Glomerular endothelial cell (primary cell): ENCODE measurements around the gene C21orf58. TPM values are rescaled to one million over a fixed set of nuclear protein-coding genes. Genes with fewer than 3 reads are reported as not detected.

ENCODE experiments used
- DNase-seq: peaks from one replicate; pipeline ENCODE4 v3.0.0-alpha.2; 2011; ENCODE audit warnings: low read depth, low spot score; ENCODE audit errors: extremely low read depth
- total RNA-seq: library from RNA; depleted of rRNA; stranded (reverse); fragments of >200 nt; gene quantifications from 2 replicates; pipeline ENCODE4 v1.2.3, GENCODE V29; 2015

The C21orf58 gene
- total RNA-seq, 1 donor from 2014 or later, result 4.1 TPM

DNA sequence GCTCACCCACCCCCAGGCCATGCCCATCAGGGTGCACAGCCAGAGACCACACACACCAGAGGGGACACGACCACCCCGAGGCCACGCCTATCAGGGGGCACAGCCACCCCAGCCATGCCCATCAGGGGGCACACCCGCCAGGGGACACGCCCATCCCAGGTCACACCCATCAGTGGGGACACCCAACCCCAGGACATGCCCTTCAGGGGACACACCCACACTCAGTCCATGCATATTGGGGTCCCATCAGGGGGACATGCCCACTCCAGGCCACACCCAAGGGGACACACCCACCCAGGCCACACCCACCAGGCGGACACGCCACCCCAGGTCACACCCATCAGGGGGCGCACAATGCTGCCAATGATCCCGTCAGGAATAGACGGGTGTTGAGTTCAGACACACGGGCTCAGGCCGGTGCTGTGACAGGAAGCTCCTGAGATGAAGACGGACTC, 59.0 kb downstream of the C21orf58 start:
- no peak for DNase-seq

GRCh38 chr21:46264046-46264689, 59.5 kb downstream of the C21orf58 start:
- no peak for DNase-seq

DNA sequence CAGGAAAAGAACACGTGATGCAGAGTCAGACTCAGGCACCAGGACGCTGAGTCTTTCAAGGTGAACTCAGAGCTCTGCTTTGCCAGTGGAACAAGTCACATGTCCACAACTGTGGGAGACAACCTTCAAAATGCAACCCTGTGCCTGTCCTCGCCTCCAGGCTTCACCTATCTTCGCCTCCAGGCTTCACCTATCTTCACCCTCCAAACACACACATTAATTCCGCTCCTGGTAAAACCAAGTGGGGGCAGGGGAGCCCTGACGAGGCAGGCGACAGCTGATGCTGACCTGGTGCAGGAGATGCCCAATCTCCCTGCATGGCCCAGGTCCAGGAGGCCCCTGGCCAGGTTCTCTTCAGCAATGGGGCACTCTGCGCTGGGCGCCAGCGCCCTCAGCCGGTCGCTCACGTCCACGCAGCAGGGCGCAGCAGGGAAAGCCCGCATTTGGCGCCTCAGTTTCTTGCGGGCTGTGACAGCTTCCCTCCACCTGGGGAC, 67.1 kb downstream of the C21orf58 start:
- DNase-seq, result no peak

- no peak for DNase-seq
Measured at GRCh38 chr21:46255758-46256337, 67.8 kb downstream of the C21orf58 start.

DNA sequence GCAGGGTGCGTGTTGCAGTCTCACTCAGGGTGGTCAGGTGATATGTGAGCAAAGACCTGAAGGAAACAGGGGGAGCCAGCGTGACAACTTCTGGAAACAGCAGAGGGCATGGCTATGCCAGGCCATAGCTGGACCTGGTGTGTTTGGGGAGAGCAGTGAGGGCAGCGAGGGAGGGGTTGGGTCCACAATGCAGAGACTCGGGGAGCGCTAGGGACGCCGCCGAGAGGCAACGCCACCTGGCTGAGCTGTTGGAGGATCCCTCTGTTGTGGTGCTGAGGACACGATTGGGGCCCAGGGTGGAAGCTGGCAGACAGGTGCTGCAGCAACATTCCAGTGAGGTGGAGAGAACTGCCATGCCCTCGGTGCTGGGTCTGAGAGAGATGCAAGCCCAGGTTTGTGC, 68.5 kb downstream of the C21orf58 start:
- DNase-seq, result no peak

GRCh38 chr21:46254208-46254975, 69.3 kb downstream of the C21orf58 start:
- DNase-seq, result no peak

DNA sequence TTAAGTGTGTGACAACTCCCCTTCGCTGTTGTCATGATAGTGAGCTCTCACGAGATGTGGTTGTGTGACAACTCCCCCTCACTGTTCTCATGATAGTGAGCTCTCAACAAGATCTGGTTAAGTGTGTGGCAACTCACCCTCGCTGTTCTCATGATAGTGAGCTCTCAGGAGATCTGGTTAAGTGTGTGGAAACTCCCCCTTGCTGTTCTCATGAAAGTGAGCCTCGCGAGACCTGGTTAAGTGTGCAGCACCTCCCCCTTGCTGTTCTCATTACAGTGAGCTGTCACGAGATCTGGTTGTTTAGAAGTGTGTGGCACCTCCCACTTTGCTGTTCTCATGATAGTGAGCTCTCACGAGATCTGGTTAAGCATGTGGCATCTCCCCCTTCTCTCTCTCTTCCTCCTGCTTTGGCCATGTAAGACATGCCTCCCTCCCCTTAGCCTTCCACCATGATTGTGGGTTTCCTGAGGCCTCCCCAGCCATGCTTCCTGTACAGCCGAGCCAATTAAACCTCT, 70.0 kb downstream of the C21orf58 start:
- no peak for DNase-seq

GRCh38 chr21:46252840-46253239, 70.8 kb downstream of the C21orf58 start:
- no peak for DNase-seq

Other genes starting within 250 kb of the C21orf58 start
- 110 and 140 TPM in 2 replicates for gene COL6A2, start 225.8 kb downstream of the C21orf58 start, total RNA-seq
- 0.64 TPM in 1 of 2 replicates, not detected in the other for gene FTCD, start 168.3 kb downstream of the C21orf58 start, total RNA-seq
- gene SPATC1L, start 139.4 kb downstream of the C21orf58 start, total RNA-seq, result 25.2 and 27.1 TPM in 2 replicates
- gene LSS, start 95.1 kb downstream of the C21orf58 start, total RNA-seq, result 91.5 and 136 TPM in 2 replicates
- 43.2 and 78.1 TPM in 2 replicates for gene MCM3AP, start 38.3 kb downstream of the C21orf58 start, total RNA-seq
- gene YBEY, start 37.5 kb downstream of the C21orf58 start, total RNA-seq, result 12.4 and 16.9 TPM in 2 replicates
- gene PCNT, start 286 bp upstream of the C21orf58 start, total RNA-seq, result 22.7 and 31.2 TPM in 2 replicates
- 38.1 and 62.0 TPM in 2 replicates for gene DIP2A, start 135.0 kb upstream of the C21orf58 start, total RNA-seq